Activated naive CD4-positive, alpha-beta T cell treated with anti-CD3 and anti-CD28 coated beads, Interleukin-2, amount 50 U/mL, for 72 hours (primary cell): ENCODE data around the gene TUB. TPM values are rescaled to one million over a fixed set of nuclear protein-coding genes. Genes with fewer than 3 reads are reported as not detected.

Experiments used
- ATAC-seq, 2 donors: fragments of 150-1000 bp; cut with Tn5 transposase; 2 replicates each; pipeline ENCODE4 v1.10.0; 2021; ENCODE audit warnings: mild to moderate bottlenecking in 2 of 2, moderate library complexity in 2 of 2
- DNase-seq, 2 donors: peaks; one replicate each; pipeline ENCODE4 v3.0.0; 2021 to 2022; ENCODE audit warnings: low spot score in 2 of 2
- H3K27ac Mint-ChIP-seq, 2 donors: one replicate each; pipeline ENCODE4 v1.8.0; 2022; ENCODE audit warnings: mild to moderate bottlenecking in 2 of 2, mixed read lengths in 2 of 2
- H3K36me3 Mint-ChIP-seq, 2 donors: one replicate each; pipeline ENCODE4 v1.8.0; 2022; ENCODE audit warnings: mixed read lengths in 2 of 2
- H3K9me3 Mint-ChIP-seq, 2 donors: one replicate each; pipeline ENCODE4 v1.8.0; 2022; ENCODE audit warnings: mixed read lengths in 2 of 2
- total RNA-seq, 2 donors: library from RNA; stranded (reverse); gene quantifications; one replicate each; pipeline ENCODE4 v1.2.3, GENCODE V29; 2022

The TUB gene
- total RNA-seq, 2 donors from 2014 or later = 0.07 to 0.41 TPM

DNA sequence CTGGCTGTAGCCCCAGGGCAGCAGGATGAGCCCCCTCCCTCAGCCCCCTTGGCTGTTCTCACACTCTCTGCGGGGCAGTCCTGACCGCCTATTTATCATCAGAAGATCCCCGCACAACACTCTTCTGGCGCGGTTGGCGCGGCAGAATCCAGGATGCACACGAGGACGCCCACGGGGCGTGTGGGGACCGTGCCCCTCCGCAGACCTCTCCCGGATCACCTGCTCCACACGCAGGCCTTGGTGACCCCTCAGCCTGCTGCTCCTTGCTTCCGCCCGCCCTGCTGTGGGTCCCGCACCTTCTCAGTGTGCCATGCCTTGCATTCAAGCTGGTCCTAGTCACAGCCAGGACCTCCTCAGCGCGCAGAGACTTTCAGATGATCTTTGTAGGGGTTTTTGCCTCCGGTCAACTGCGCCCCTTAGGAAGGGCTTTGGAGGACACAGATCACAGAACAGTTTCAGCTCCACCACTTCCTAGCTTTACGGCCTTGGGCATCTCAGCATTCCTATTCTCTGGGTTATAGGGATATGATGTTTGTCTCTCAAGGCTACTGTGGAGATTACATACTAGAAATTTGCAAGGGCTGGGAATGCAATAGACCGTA is 841 bp upstream of the TUB start:
- no peaks in the 10 kb centered on the region for H3K9me3 Mint-ChIP-seq
- no peak for ATAC-seq
- DNase-seq = no peak
- no peaks in the 10 kb centered on the region for H3K36me3 Mint-ChIP-seq
- no peak overlapping the region for H3K27ac Mint-ChIP-seq

DNA sequence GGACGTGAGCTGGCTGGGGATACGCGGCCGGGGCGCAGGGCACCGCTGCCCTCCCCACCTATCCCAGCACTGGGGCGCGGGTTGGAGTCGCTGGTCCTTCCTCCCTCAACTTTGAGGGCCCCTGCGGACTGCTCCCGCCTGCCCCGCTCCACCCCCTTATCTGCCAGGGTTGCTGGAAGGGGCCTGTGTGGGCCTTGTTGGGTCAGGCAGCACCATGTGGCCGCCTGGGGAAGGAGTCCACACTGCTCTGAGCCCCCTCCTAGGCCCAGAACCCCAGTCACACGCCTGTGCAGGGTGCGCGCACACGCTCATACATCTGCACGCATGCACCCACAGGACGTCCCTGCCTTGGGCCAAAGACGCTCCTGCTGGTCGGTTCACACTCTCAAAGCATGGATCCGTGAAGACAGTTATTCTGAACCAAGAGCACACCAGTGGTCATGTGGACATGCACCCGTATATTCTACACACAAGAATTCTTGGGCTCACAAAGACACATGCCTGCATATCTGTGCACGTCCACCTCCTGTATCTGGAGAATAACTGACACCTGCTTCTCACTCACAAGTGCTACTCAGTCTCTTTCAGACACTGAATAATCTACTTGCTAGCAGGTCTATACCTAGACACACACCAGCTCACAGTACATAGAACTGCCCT is 710 bp downstream of the TUB start:
- H3K36me3 Mint-ChIP-seq = no peaks in the 10 kb centered on the region
- H3K9me3 Mint-ChIP-seq = no peaks in the 10 kb centered on the region
- ATAC-seq (peak in 1 of 2 donors; percentile 29), DNase-seq (no peak)
- no peak overlapping the region for H3K27ac Mint-ChIP-seq

GRCh38 chr11:8082391-8083087 is 1.5 kb downstream of the TUB start:
- ATAC-seq (no peak), DNase-seq (no peak)
- H3K27ac Mint-ChIP-seq = no peak overlapping the region
- H3K9me3 Mint-ChIP-seq = no peaks in the 10 kb centered on the region
- no peaks in the 10 kb centered on the region for H3K36me3 Mint-ChIP-seq

GRCh38 chr11:8083088-8083395 is 2.0 kb downstream of the TUB start:
- DNase-seq (no peak), ATAC-seq (no peak)
- H3K27ac Mint-ChIP-seq = no peak overlapping the region
- no peaks in the 10 kb centered on the region for H3K9me3 Mint-ChIP-seq
- no peaks in the 10 kb centered on the region for H3K36me3 Mint-ChIP-seq

DNA sequence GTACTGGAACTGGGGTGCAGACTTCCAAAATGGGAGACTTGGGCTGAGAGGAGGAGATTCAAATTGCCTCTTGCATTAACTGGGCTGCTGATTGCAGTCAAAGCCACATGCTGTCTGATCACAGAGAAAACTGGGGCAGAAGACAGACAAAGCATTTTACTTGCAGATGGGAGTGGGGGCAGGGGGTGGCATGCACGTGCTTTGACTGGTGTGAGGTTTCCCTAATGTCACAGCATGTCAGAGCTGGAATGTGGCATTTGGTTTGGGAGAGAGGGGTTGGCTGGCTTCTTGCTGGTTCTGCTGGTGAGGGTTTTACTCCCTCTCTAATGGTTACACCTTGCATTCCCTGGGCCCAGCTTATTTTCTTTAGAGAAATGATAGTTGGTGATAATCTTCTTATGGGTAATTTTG is 2.9 kb downstream of the TUB start:
- H3K36me3 Mint-ChIP-seq = no peaks in the 10 kb centered on the region
- H3K9me3 Mint-ChIP-seq = no peaks in the 10 kb centered on the region
- H3K27ac Mint-ChIP-seq = no peak overlapping the region
- ATAC-seq = no peak
- no peak for DNase-seq

DNA sequence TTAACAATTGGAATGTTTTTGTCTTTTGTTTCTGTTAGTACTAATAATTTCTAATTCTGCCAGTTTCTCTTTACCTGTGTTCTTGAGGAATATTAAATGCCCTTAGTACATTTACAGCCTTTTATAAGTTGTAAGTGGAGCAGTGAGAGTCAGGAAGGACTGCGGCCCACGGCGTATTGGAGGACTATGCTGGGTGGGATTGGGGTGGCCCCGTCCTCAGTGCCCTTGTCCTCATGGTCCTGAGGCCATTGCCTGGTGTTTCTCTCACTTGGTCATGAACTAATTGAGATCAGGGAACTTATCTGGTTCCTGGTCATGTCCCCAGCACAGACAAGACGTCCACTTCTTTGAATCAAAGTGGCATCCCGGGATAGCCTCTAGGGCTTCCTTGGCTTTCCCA is 3.3 kb downstream of the TUB start:
- ATAC-seq (no peak), DNase-seq (no peak)
- no peaks in the 10 kb centered on the region for H3K9me3 Mint-ChIP-seq
- H3K27ac Mint-ChIP-seq = no peak overlapping the region
- H3K36me3 Mint-ChIP-seq = no peaks in the 10 kb centered on the region

DNA sequence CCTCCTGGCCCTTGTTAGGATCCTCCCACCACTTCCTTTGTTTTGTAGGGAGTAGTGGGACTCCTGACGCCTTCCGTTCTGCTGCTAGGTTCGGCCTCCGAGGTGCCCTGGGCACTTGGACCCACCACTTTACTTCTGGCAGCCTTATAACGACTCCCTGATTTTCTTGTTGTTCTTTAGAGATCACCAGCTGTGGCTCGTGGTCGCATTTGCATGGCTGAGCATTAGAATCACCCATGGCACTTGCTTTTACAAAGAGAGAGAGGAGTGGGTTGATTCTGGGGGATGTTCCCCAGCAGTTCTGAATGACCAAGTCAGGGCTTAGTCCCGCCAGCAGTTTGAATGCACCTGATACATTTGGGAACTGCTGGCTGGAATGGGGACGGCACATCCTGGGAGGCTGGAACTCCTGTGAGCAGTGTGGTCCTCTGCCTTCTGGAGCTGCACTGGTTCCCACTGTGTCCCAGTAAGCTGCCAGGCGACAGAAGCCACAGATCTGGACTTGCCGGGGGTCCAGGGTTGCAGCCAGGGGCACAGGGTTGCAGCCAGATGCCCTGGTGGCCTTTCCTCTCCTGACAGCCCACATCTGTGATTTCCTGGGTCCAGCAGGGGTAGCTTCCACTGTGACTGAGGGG is 4.1 kb downstream of the TUB start:
- DNase-seq = no peak
- no peak for ATAC-seq
- Mint-ChIP-seq H3K27ac (no peak overlapping the region), H3K9me3 (no peaks in the 10 kb centered on the region), H3K36me3 (no peaks in the 10 kb centered on the region)

DNA sequence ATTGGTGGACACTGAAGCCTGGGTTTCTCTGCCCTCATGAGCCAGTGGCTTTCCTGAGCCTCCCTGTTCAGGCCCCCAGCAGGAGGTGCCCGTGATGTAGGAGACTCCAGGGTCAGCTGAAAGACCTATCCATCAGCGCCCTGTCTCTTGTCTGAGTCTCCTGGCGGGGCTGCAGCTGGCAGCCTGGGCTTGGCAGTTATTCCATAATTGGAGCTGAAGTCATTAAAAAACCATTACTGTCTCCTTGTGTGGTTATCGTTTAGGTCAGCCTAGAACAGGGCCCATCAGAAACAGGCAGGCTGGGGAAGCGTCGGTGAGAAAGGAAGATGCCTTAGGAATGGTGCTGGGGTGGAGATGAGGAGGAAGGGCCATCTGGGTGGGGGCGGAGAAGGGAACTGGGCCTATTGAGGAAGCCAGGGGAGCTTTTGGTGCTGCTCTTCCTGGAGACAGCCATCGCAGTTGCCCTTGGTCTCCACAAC is 5.0 kb downstream of the TUB start:
- no peaks in the 10 kb centered on the region for H3K9me3 Mint-ChIP-seq
- no peaks in the 10 kb centered on the region for H3K36me3 Mint-ChIP-seq
- H3K27ac Mint-ChIP-seq = no peak overlapping the region
- no peak for DNase-seq
- no peak for ATAC-seq

DNA sequence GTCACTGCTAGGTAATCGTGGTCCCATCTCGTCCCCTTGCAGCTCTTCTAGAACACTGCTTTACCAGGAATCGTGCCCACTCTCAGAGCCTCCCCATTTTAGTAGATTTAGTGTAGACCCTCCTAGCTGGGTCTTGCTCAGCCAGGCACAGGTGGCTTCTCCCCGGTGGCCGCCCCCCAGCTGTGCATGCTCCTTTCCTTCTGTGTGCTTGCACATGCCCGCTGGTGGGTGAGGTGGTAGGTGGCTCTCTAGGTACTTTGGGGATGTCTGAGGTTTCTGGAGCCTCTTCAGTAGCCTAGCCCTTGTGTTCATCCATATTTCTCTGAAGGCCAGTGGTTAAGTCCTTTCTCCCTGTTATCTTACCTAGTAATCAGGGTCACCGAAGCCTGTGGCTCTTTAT is 5.6 kb downstream of the TUB start:
- Mint-ChIP-seq H3K27ac (no peak overlapping the region), H3K9me3 (no peaks in the 10 kb centered on the region), H3K36me3 (no peaks in the 10 kb centered on the region)
- ATAC-seq = no peak
- no peak for DNase-seq

GRCh38 chr11:8087185-8087584 is 6.2 kb downstream of the TUB start:
- Mint-ChIP-seq H3K9me3 (no peaks in the 10 kb centered on the region), H3K36me3 (no peaks in the 10 kb centered on the region), H3K27ac (no peak overlapping the region)
- ATAC-seq (peak; percentile 26 to 42), DNase-seq (no peak)

DNA sequence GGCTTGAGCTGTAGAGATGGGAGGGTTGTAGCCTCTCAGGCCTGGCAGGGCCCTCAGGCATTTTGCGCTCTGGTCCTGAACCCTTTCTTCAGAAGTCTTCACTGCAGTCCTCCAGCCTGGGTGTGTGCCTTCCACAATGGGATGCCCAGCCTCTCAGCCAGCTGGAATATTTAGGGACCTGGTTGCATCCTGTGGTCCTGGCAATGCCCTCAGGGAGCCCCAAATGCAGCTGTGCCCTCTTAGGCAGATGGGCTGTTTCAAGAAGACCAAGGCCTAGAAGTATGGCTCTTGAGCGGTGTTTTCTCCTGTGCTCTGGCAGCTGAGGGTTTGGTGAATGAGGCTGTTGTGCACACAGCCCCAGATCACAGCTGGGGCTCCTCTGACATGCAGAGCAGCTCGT is 6.7 kb downstream of the TUB start:
- Mint-ChIP-seq H3K27ac (no peak overlapping the region), H3K36me3 (no peaks in the 10 kb centered on the region), H3K9me3 (no peaks in the 10 kb centered on the region)
- no peak for ATAC-seq
- DNase-seq = no peak

DNA sequence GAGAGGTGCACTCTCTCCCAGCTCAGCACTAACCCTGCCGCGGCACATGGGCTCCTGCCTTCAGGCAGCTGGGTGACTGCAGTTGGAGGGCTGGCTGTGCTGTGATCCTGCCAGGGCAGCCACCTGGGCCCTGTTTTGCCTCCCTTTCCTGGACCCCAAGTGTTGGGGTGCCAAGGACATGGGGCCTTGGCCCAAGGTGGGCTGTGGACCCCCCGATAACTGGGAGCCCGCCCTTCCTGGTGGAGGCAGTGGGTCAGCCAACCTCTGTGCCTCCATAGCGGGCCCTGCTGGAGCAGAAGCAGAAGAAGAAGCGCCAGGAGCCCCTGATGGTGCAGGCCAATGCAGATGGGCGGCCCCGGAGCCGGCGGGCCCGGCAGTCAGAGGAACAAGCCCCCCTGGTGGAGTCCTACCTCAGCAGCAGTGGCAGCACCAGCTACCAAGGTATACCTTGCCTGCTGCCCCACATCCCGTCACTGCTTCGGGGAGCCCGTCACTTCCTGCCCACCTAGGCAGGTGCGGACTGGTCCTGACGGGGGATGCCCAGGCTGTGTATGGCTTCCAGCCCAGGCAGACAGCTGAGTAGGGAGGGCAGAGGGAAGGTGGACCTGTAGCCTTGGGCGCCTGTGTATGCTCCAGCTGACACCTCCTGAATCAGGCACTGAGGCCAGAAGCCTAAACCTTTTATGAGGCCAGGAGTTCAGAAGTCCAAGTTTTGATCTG is 8.9 kb downstream of the TUB start:
- DNase-seq (no peak), ATAC-seq (no peak)
- Mint-ChIP-seq H3K36me3 (no peaks in the 10 kb centered on the region), H3K9me3 (no peaks in the 10 kb centered on the region), H3K27ac (no peak overlapping the region)

- Mint-ChIP-seq H3K36me3 (no peaks in the 10 kb centered on the region), H3K27ac (no peak overlapping the region), H3K9me3 (no peaks in the 10 kb centered on the region)
- DNase-seq = peak; percentile 37 to 44
- peak in 1 of 2 donors; percentile 23 for ATAC-seq
These were observed 9.7 kb downstream of the TUB start for GRCh38 chr11:8090756-8091155.

GRCh38 chr11:8091721-8092120 is 10.7 kb downstream of the TUB start:
- ATAC-seq (no peak), DNase-seq (no peak)
- Mint-ChIP-seq H3K9me3 (no peaks in the 10 kb centered on the region), H3K36me3 (no peaks in the 10 kb centered on the region), H3K27ac (peak overlapping the region in 1 of 2 donors; percentile 36)

- peak; percentile 62 to 71 for ATAC-seq
- no peak overlapping the region for H3K27ac Mint-ChIP-seq
- H3K9me3 Mint-ChIP-seq = no peaks in the 10 kb centered on the region
- H3K36me3 Mint-ChIP-seq = no peaks in the 10 kb centered on the region
- peak in 1 of 2 donors; percentile 50 for DNase-seq
These were observed 11.8 kb downstream of the TUB start for GRCh38 chr11:8092587-8093424.

DNA sequence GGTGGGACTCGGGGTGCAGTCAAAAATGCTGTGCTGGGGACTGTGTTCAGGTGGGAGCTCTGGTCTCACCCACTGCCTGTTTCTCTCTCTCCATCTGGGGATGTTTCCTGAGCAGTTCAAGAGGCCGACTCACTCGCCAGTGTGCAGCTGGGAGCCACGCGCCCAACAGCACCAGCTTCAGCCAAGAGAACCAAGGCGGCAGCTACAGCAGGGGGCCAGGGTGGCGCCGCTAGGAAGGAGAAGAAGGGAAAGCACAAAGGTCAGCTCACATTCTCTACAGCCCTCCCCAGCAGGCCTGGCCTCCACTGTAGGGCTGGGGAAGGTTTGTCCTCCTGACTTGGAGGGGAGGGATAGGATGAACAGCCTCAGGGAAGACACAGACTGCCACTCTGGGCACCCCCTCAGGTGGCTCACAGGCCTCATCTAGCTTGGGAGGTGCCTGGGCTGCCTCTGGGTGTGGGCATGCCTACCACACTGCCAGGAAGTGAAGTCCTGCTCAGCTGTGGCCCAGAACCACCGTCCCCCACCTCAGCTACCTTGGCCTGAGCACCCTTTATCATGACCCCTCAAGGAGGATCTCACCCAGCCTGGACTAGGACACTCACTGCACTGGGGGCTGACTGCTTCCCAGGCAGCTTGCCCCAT is 13.0 kb downstream of the TUB start:
- H3K27ac Mint-ChIP-seq = no peak overlapping the region
- ATAC-seq = no peak

More for the DNA sequence above, 13.0 kb downstream of the TUB start:
- no peak for DNase-seq
- no peaks in the 10 kb centered on the region for H3K36me3 Mint-ChIP-seq
- H3K9me3 Mint-ChIP-seq = no peaks in the 10 kb centered on the region
